IMR-90 (cell line): Measurements from ENCODE around the gene SPAG16. TPM values are rescaled to one million over a fixed set of nuclear protein-coding genes. Genes with fewer than 3 reads are reported as not detected.

Experiments used
- ATAC-seq: fragments of 200-7000 bp; cut with Tn5 transposase; 2 replicates; pipeline ENCODE4 v1.9.1; 2020; ENCODE audit warnings: low read depth, mild to moderate bottlenecking, moderate library complexity
- Bru-seq: library from RNA; stranded (reverse); fragments of 400-500 nt; gene quantifications from one replicate; lab custom pipeline; 2021; lab: Mats Ljungman, UMichigan
- BruChase-seq, 2 experiments: library from RNA; stranded (reverse); fragments of 400-500 nt; gene quantifications; one replicate each; lab custom pipeline; 2021; lab: Mats Ljungman, UMichigan
- BruUV-seq: library from RNA; stranded (reverse); fragments of 400-500 nt; replicated peaks from 2 replicates; lab custom pipeline; 2021; lab: Mats Ljungman, UMichigan
- CTCF ChIA-PET: fragments of 300-600 bp; formaldehyde crosslinking; extraction: SDS; loops from one replicate; lab custom pipeline; 2021; ENCODE audit warnings: antibody characterized with exemption; lab: Yijun Ruan, JAX
- POLR2A ChIA-PET: fragments of 300-600 bp; sonication (Branson Sonifier 250); formaldehyde crosslinking; loops from one replicate; lab custom pipeline; 2022; ENCODE audit warnings: antibody characterized with exemption; ENCODE audit not compliant: unreplicated experiment; lab: Charles Lee
- DNase-seq: peaks from one replicate; pipeline ENCODE4 v3.0.0; 2013
- H2AFZ ChIP-seq: replicated peaks from 2 replicates; pipeline ENCODE3; 2013; ENCODE audit warnings: low read length, mild to moderate bottlenecking; ENCODE audit not compliant: poor library complexity
- H2AK5ac ChIP-seq: 2 replicates; pipeline ENCODE4 v1.6.1; 2013; ENCODE audit warnings: low read depth, low read length, inconsistent platforms
- H2AK9ac ChIP-seq: replicated peaks from 2 replicates; pipeline ENCODE3; 2013; ENCODE audit warnings: mild to moderate bottlenecking, low read depth, low read length, moderate library complexity; ENCODE audit not compliant: poor library complexity
- H2BK120ac ChIP-seq: 2 replicates; pipeline ENCODE4 v1.6.1; 2013; ENCODE audit warnings: low read depth, low read length, inconsistent platforms
- H2BK15ac ChIP-seq: 3 replicates; pipeline ENCODE4 v1.6.1; 2013; ENCODE audit warnings: low read depth, low read length, inconsistent platforms
- H2BK20ac ChIP-seq: 2 replicates; pipeline ENCODE4 v1.6.1; 2013; ENCODE audit warnings: low read depth, mild to moderate bottlenecking, inconsistent platforms, low read length, moderate library complexity
- H2BK5ac ChIP-seq: 2 replicates; pipeline ENCODE4 v1.6.1; 2013; ENCODE audit warnings: mild to moderate bottlenecking, low read depth, low read length, inconsistent platforms; ENCODE audit not compliant: poor library complexity, severe bottlenecking
- H3K14ac ChIP-seq: replicated peaks from 2 replicates; pipeline ENCODE4 v1.6.1; 2013; ENCODE audit warnings: low read depth, low read length, inconsistent platforms
- H3K18ac ChIP-seq: 2 replicates; pipeline ENCODE4 v1.6.1; 2013; ENCODE audit warnings: low read depth, low read length, control low read depth
- H3K23ac ChIP-seq: 2 replicates; pipeline ENCODE4 v1.6.1; 2013; ENCODE audit warnings: low read depth, low read length, inconsistent platforms
- H3K27ac ChIP-seq: 2 replicates; pipeline ENCODE4 v1.5.1; 2013; ENCODE audit warnings: mild to moderate bottlenecking, control low read depth, low read length; ENCODE audit not compliant: insufficient read depth
- H3K27me3 ChIP-seq: 2 replicates; pipeline ENCODE4 v1.6.1; 2013; ENCODE audit warnings: low read length; ENCODE audit not compliant: control insufficient read depth, insufficient read depth
- H3K36me3 ChIP-seq: 2 replicates; pipeline ENCODE4 v1.6.1; 2013; ENCODE audit warnings: low read length, mixed read lengths; ENCODE audit not compliant: control insufficient read depth, insufficient read depth
- H3K4ac ChIP-seq: 2 replicates; pipeline ENCODE4 v1.6.1; 2013; ENCODE audit warnings: low read depth, low read length, inconsistent platforms
- H3K4me1 ChIP-seq: 2 replicates; pipeline ENCODE4 v1.6.1; 2013; ENCODE audit warnings: low read length, mixed read lengths; ENCODE audit not compliant: control insufficient read depth, insufficient read depth
- H3K4me2 ChIP-seq: 2 replicates; pipeline ENCODE4 v1.6.1; 2013; ENCODE audit warnings: low read depth, mild to moderate bottlenecking, control low read depth, low read length, moderate library complexity
- H3K4me3 ChIP-seq: 2 replicates; pipeline ENCODE4 v1.5.1; 2013; ENCODE audit warnings: low read depth, mild to moderate bottlenecking, control low read depth, low read length, moderate library complexity; ENCODE audit not compliant: insufficient read depth
- H3K56ac ChIP-seq: 2 replicates; pipeline ENCODE4 v1.6.1; 2013; ENCODE audit warnings: low read length, inconsistent platforms; ENCODE audit not compliant: insufficient read depth; ENCODE audit errors: extremely low read depth
- H3K79me1 ChIP-seq, 2 experiments: 2 replicates each; pipeline ENCODE4 v1.6.1; 2013; ENCODE audit warnings: low read length in 2 of 2, inconsistent platforms in 1 of 2, low read depth in 1 of 2
- H3K9ac ChIP-seq: 2 replicates; pipeline ENCODE4 v1.6.1; 2013; ENCODE audit warnings: low read depth, low read length, control low read depth
- H3K9me1 ChIP-seq: 2 replicates; pipeline ENCODE4 v1.6.1; 2013; ENCODE audit warnings: low read length, inconsistent platforms; ENCODE audit not compliant: insufficient read depth
- H3K9me3 ChIP-seq: 2 replicates; pipeline ENCODE4 v1.6.1; 2013; ENCODE audit warnings: low read length; ENCODE audit not compliant: control insufficient read depth, insufficient read depth
- H4K20me1 ChIP-seq: 2 replicates; pipeline ENCODE4 v1.6.1; 2013; ENCODE audit warnings: low read length, inconsistent platforms; ENCODE audit not compliant: insufficient read depth
- H4K5ac ChIP-seq: 2 replicates; pipeline ENCODE4 v1.6.1; 2013; ENCODE audit warnings: mild to moderate bottlenecking, low read depth, low read length, control low read depth
- H4K8ac ChIP-seq, 2 experiments: 2 replicates each; pipeline ENCODE4 v1.6.1; 2013; ENCODE audit warnings: low read depth in 2 of 2, low read length in 2 of 2, control low read depth in 1 of 2, inconsistent platforms in 1 of 2
- H4K91ac ChIP-seq: 2 replicates; pipeline ENCODE4 v1.6.1; 2013; ENCODE audit warnings: low read depth, low read length, inconsistent platforms; ENCODE audit not compliant: insufficient read depth
- CEBPB ChIP-seq: IDR thresholded peaks from 2 replicates; pipeline ENCODE4 v1.6.1; 2012; ENCODE audit warnings: low read depth, low read length, improper control_type of control experiment
- FOS ChIP-seq: fragments of 150-350 bp; IDR thresholded peaks from 2 replicates; pipeline ENCODE4 v1.6.1; 2016; ENCODE audit warnings: low read depth, low read length
- MAZ ChIP-seq: IDR thresholded peaks from 2 replicates; pipeline ENCODE4 v1.6.1; 2012; ENCODE audit warnings: low read depth, mild to moderate bottlenecking, low read length, improper control_type of control experiment, moderate library complexity, borderline replicate concordance
- MXI1 ChIP-seq: IDR thresholded peaks from 2 replicates; pipeline ENCODE4 v1.6.1; 2012; ENCODE audit warnings: low read depth, mild to moderate bottlenecking, low read length, moderate library complexity, borderline replicate concordance
- POLR2A ChIP-seq: IDR thresholded peaks from 2 replicates; pipeline ENCODE4 v1.6.1; 2012; ENCODE audit warnings: mild to moderate bottlenecking, low read depth, low read length
- WGBS, 2 experiments: methylation state at CpG; one replicate each; pipeline versions ENCODE4 v1.1.5 to v1.1.7; 2013; ENCODE audit warnings: missing lambda C conversion rate in 2 of 2; ENCODE audit not compliant: insufficient read length in 1 of 2; ENCODE audit errors: extremely low coverage in 2 of 2; 5-methylcytosine and 5-hydroxymethylcytosine counted together
- dilution Hi-C: fragments of 300-500 bp; cut with HindIII; formaldehyde crosslinking; loops from one replicate; pipeline ENCODE4 v1.14.3; 2018; ENCODE audit warnings: low sequenced_read_pairs; ENCODE audit not compliant: unreplicated experiment
- in situ Hi-C: fragments of 300-500 bp; cut with MboI; formaldehyde crosslinking; loops from 3 replicates; pipeline ENCODE4 v1.14.3; 2019; ENCODE audit warnings: low sequenced_read_pairs, inconsistent platforms, mixed read lengths
- intact Hi-C: fragments of 100-400 bp; cut with micrococcal nuclease; formaldehyde crosslinking; loops from 2 replicates; pipeline ENCODE4 v1.10.0; 2022
- long read RNA-seq: library from polyadenylated mRNA; unstranded; transcript quantifications from one replicate; pipeline ENCODE4 v2.0.0, GENCODE V29; 2021; ENCODE audit not compliant: unreplicated experiment
- polyA plus RNA-seq, 3 experiments: library from polyadenylated mRNA; depleted of rRNA; stranded (reverse); fragments of >200 nt; gene quantifications; 2 replicates each; pipeline ENCODE4 v1.2.3, GENCODE V29; 2012; ENCODE audit warnings: low replicate concordance in 1 of 3
- total RNA-seq: library from RNA; depleted of rRNA; stranded (reverse); fragments of >200 nt; gene quantifications from 2 replicates; pipeline ENCODE4 v1.2.3, GENCODE V29; 2012; rRNA removed

The SPAG16 gene
- total RNA-seq (7.3 and 16.9 TPM in 2 replicates), polyA plus RNA-seq (2012; rRNA removed) (12.8 and 13.5 TPM in 2 replicates), Bru-seq, nascent RNA (percentile 32 among the genes with signal in this experiment), BruChase-seq, experiment 1, labeled RNA remaining after a 6-hour chase (percentile 31 among the genes with signal in this experiment), BruChase-seq, experiment 2, labeled RNA remaining after a 2-hour chase (percentile 39 among the genes with signal in this experiment)
- 6.3 TPM in 2 replicates for polyA plus RNA-seq (2012; cell fraction: cytosol; rRNA removed)
- 1.4 and 4.7 TPM in 2 replicates for polyA plus RNA-seq (2012; cell fraction: nucleus; rRNA removed; ENCODE audit: low replicate concordance)
- long read RNA-seq, transcript SPAG16-207 (5 exons, 1,250 nt) = major isoform, 11 of 24 reads
- long read RNA-seq, partial matches to known transcripts = 3 of 24 reads
- long read RNA-seq, other reads (novel, unspliced or antisense) = 10 of 24 reads

DNA sequence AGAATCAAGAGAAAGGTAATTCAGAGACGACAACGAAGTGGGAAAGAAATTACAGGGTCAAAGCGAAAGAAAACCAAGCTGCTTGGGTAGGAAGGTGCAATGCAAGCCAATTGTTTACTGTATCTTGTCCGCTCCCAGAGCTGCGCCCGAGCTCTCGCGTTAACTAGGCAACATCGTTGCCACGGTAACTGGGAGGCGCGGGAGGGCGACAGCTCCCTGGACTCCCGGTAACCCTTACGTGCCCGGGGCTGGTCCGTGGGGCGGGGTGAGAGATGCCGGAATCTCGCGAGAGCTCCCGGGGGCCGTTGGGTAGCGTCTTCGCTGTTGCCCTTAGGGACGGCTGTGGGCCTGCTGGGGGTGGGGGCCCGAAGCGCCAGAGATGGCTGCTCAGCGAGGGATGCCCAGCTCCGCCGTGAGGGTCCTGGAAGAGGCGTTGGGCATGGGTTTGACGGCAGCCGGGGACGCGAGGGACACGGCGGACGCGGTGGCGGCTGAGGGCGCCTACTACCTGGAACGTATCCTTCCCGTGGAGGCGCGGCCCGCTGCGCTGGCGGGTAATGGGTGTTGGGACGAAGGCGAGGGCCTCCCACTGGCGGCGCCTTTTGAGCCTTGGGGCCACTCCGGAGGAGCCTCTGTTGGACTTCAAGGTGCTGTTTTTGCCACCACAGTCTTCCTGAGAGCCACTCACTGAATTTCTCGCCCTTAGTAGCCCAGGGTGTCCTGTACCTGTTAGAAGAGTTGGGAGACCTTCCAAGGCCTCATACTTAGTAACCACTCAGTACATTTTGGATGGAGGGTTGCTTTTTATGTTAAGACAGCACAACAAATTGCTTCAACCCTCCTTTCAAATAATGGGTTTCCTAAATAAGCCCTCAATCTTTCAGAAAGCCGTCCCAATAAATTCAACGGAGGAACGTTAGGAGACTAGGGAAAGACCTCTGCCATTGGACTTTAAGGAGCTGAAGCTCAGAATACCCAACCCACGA, at the start of gene SPAG16:
SPAG16 (plus strand) TSS at position 360 of the 986 bp plus-strand sequence.
- H4K5ac ChIP-seq = peak within 1 kb of the TSS; percentile 66
- H2BK120ac ChIP-seq = peak within 1 kb of the TSS; percentile 21; the same call in 1 of the 2 replicates
- H3K27me3 ChIP-seq = no peaks in the 10 kb centered on the region
- peak within 1 kb of the TSS; percentile 77 for H3K9ac ChIP-seq
- peak within 1 kb of the TSS; percentile 68 for H2AK9ac ChIP-seq
- no peaks in the 10 kb centered on the region for H3K36me3 ChIP-seq
- peak within 1 kb of the TSS; percentile 55 for H2BK5ac ChIP-seq
- H3K4me1 ChIP-seq = no peaks in the 10 kb centered on the region
- peak within 1 kb of the TSS; percentile 70 for H3K56ac ChIP-seq
- CTCF ChIA-PET = interaction anchor here (0.6 kb wide), 1 partner anchor 1625 kb away, joined by 5 read pairs; no protein-coding TSS in a partner anchor
- peaks cover 5 to 8% of the 10 kb centered on the region in 2 experiments for H3K79me1 ChIP-seq
- H2BK20ac ChIP-seq = no peak within 1 kb of the TSS
- peak within 1 kb of the TSS; percentile 92 for H2AFZ ChIP-seq
- 0 out of 2 replicates have a peak, but pooled peaks have one; percentile 30 for TF ChIP-seq CEBPB
- TF ChIP-seq POLR2A = 0 out of 2 replicates have a peak, but pooled peaks have one; percentile 34
- peak; percentile 99 for TF ChIP-seq MAZ
- TF ChIP-seq FOS = no peak
- TF ChIP-seq MXI1 = peak; percentile 68
- H4K20me1 ChIP-seq = no peaks in the 10 kb centered on the region
- H3K4me3 ChIP-seq = peak within 1 kb of the TSS; percentile 82
- peak within 1 kb of the TSS; percentile 84 for H3K4me2 ChIP-seq
- peak within 1 kb of the TSS; percentile 51 for H3K4ac ChIP-seq
- peak within 1 kb of the TSS; percentile 36 for H4K91ac ChIP-seq
- intact Hi-C loops = no loop called here
- H3K9me3 ChIP-seq = no peaks in the 10 kb centered on the region
- peak within 1 kb of the TSS; percentile 70 for H3K23ac ChIP-seq
- POLR2A ChIA-PET = no interaction called here
- dilution Hi-C loops = no loop called here
- 1% methylated on average over 21 of the region's 59 CpGs; no CpG with 5 or more reads in 1 of the 2 experiments for WGBS, 2 experiments
- peak within 1 kb of the TSS; percentile 77 for H3K27ac ChIP-seq
- H2AK5ac ChIP-seq = no peak within 1 kb of the TSS
- ATAC-seq (peak; percentile 100), DNase-seq (peak; percentile 97)
- peak within 1 kb of the TSS; percentile 46 for H3K14ac ChIP-seq
- H2BK15ac ChIP-seq = no peak within 1 kb of the TSS
- in situ Hi-C loops = no loop called here
- BruUV-seq = TSS peak; percentile 37
- H4K8ac ChIP-seq = peak within 1 kb of the TSS; percentile 59 to 84
- H3K9me1 ChIP-seq = no peaks in the 10 kb centered on the region
- peak within 1 kb of the TSS; percentile 62 for H3K18ac ChIP-seq
